GM18907 (cell line): ENCODE results near the gene ARHGAP26.

Experiments
- ATAC-seq: cut with Tn5 transposase; IDR thresholded peaks from one replicate; pipeline ENCODE4 v1.9.1; 2021; ENCODE audit warnings: mild to moderate bottlenecking, moderate library complexity; ENCODE audit not compliant: unreplicated experiment

ARHGAP26 gene

GRCh38 chr5:142783601-142784341, 13.6 kb downstream of the ARHGAP26 start:
- ATAC-seq, result peak; percentile 91

- ATAC-seq, result no peak
Observed at GRCh38 chr5:142784401-142784955, 14.3 kb downstream of the ARHGAP26 start.

- ATAC-seq, result no peak
Observed at GRCh38 chr5:142785206-142785605, 15.0 kb downstream of the ARHGAP26 start.

- ATAC-seq, result no peak
Observed at GRCh38 chr5:142789206-142789605, 19.0 kb downstream of the ARHGAP26 start.

- ATAC-seq, result no peak
Observed at GRCh38 chr5:142792012-142792864, 22.1 kb downstream of the ARHGAP26 start.

GRCh38 chr5:142792865-142793232, 22.7 kb downstream of the ARHGAP26 start:
- no peak for ATAC-seq

GRCh38 chr5:142794537-142794936, 24.4 kb downstream of the ARHGAP26 start:
- ATAC-seq, result no peak

GRCh38 chr5:142795251-142795650, 25.1 kb downstream of the ARHGAP26 start:
- no peak for ATAC-seq

GRCh38 chr5:142796492-142797109, 26.4 kb downstream of the ARHGAP26 start:
- no peak for ATAC-seq

- no peak for ATAC-seq
Observed at GRCh38 chr5:142797420-142797819, 27.2 kb downstream of the ARHGAP26 start.

GRCh38 chr5:142798099-142798770, 28.1 kb downstream of the ARHGAP26 start:
- ATAC-seq, result peak; percentile 48

GRCh38 chr5:142800776-142801494, 30.8 kb downstream of the ARHGAP26 start:
- peak; percentile 88 for ATAC-seq

- no peak for ATAC-seq
Observed at GRCh38 chr5:142801495-142801871, 31.3 kb downstream of the ARHGAP26 start.

GRCh38 chr5:142803428-142804125, 33.4 kb downstream of the ARHGAP26 start:
- no peak for ATAC-seq

GRCh38 chr5:142805339-142805738, 35.2 kb downstream of the ARHGAP26 start:
- ATAC-seq, result no peak

- ATAC-seq, result no peak
Observed at GRCh38 chr5:142806841-142807267, 36.7 kb downstream of the ARHGAP26 start.

GRCh38 chr5:142807372-142807911, 37.3 kb downstream of the ARHGAP26 start:
- ATAC-seq, result no peak

- no peak for ATAC-seq
Observed at GRCh38 chr5:142808878-142809598, 38.9 kb downstream of the ARHGAP26 start.

- no peak for ATAC-seq
Observed at GRCh38 chr5:142810081-142810480, 39.9 kb downstream of the ARHGAP26 start.
